ENCODE data around the gene PERM1.

The PERM1 gene

GRCh38 chr1:975365-975764, 6.5 kb downstream of the PERM1 start:
- no peak for DNase-seq (ENCODE audit: low spot score)
- in situ Hi-C loops (cut with MboI; ENCODE audit: low pct_unique_long_range_greater_than_20kb, low sequenced_read_pairs, unreplicated experiment) = loop anchor here (10.0 kb wide), 1 partner anchor 81 kb away; no protein-coding TSS in a partner anchor
- TF ChIP-seq CTCF (IDR thresholded peaks at IDR 0.05; ENCODE audit: extremely low read depth, insufficient read depth, missing control alignments) = no peak

DNA sequence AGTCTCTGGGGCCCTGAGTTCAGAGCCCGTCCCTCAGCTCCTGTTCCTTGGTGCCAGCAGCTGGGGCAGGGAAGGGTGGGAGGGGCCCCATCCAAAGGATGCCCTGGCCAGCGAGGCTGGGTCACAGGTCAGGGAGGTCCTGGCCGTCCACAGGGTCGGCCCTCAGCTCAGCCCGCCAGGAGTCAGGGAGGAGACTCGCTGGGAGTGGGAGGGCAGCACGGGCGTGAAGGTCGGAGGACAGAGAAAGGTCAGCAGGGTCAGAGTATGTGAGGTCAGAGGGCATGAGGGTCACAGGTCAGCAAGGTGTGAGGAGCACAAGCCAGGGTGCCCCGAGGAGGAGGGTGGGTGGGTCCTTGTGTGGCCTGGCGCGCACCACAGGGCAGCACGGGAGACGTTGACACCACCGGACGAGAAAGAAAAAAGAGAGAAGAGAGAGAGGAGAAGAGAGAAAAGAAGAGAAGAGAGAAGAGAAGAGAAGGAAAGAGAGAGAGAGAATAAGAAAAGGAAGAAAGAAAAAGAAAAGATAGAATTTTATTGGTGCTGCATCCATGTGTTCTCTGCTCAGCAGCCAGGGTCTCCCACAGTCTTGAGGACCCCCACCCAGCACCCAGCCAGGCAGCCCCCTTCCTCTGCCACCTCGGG, 7.1 kb downstream of the PERM1 start:
- TF ChIP-seq CTCF (IDR thresholded peaks at IDR 0.05; ENCODE audit: extremely low read depth, insufficient read depth, missing control alignments) = no peak
- in situ Hi-C loops (cut with MboI; ENCODE audit: low pct_unique_long_range_greater_than_20kb, low sequenced_read_pairs, unreplicated experiment) = loop anchor here (10.0 kb wide), 1 partner anchor 80 kb away; no protein-coding TSS in a partner anchor
- no peak for DNase-seq (ENCODE audit: low spot score)

DNA sequence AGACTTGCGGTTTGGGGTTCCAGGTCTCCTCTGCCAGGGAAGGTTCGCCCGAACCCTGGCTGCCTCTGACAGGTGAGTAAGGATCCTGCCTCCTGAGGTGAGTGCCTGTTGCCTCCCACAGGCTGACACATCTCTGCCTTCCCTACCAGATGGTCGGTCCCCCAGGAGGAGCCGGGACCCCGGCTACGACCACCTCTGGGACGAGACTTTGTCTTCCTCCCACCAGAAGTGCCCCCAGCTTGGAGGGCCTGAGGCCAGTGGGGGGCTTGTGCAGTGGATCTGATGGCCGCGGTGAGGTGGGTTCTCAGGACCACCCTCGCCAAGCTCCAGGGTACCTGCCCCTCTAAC, 7.6 kb downstream of the PERM1 start:
- DNase-seq (ENCODE audit: low spot score) = no peak
- no peak for TF ChIP-seq CTCF (IDR thresholded peaks at IDR 0.05; ENCODE audit: extremely low read depth, insufficient read depth, missing control alignments)

GRCh38 chr1:973459-974292, 8.2 kb downstream of the PERM1 start:
- TF ChIP-seq CTCF (IDR thresholded peaks at IDR 0.05; ENCODE audit: extremely low read depth, insufficient read depth, missing control alignments) = no peak
- in situ Hi-C loops (cut with MboI; ENCODE audit: low pct_unique_long_range_greater_than_20kb, low sequenced_read_pairs, unreplicated experiment) = loop anchor here (10.0 kb wide), 1 partner anchor 79 kb away; no protein-coding TSS in a partner anchor
- DNase-seq (ENCODE audit: low spot score) = no peak

More for the DNA sequence above, 7.6 kb downstream of the PERM1 start:
- in situ Hi-C loops (cut with MboI; ENCODE audit: low pct_unique_long_range_greater_than_20kb, low sequenced_read_pairs, unreplicated experiment) = loop anchor here (10.0 kb wide), 1 partner anchor 79 kb away; no protein-coding TSS in a partner anchor

DNA sequence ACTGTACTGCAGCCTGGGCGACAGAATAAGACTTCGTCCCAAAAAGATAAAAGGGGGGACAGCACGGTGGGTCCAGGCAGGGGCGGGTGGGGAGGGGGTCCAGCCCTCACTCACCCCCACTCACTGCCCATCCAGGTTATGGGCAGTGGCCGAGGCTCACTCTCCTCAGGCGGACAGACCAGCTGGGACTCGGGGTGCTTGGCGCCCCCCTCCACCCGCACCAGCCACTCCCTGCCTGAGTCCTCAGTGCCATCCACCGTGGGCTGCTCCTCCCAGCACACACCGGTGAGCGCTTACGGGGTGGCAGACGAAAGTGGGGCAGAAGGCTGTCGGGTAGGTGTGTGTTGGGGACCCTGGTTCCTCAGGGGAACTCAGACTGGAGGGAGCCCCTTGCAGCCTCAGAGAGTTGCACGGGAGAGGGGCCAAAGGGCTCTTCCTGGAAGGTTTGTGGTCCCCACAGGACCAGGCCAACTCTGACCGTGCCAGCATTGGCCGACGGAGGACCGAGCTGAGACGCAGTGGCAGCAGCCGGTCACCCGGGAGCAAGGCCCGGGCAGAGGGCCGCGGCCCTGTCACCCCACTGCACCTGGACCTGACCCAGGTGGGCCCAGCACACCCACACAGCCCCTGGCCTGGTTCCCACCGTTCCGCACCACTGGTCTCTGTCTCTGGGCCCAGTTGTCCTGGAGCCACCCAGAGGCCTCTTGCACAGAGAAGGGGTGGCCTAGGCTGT, 9.0 kb downstream of the PERM1 start:
- in situ Hi-C loops (cut with MboI; ENCODE audit: low pct_unique_long_range_greater_than_20kb, low sequenced_read_pairs, unreplicated experiment) = loop anchor here (10.0 kb wide), 1 partner anchor 78 kb away; no protein-coding TSS in a partner anchor
- TF ChIP-seq CTCF (IDR thresholded peaks at IDR 0.05; ENCODE audit: extremely low read depth, insufficient read depth, missing control alignments) = no peak
- DNase-seq (ENCODE audit: low spot score) = no peak

All from GM13977 (cell line).